HG02763 (cell line): ENCODE data around the gene GHRHR.

Source experiments
- ATAC-seq: cut with Tn5 transposase; IDR thresholded peaks from one replicate; pipeline ENCODE4 v1.9.1; 2021; ENCODE audit warnings: mild to moderate bottlenecking, moderate library complexity; ENCODE audit not compliant: unreplicated experiment

GHRHR gene

DNA sequence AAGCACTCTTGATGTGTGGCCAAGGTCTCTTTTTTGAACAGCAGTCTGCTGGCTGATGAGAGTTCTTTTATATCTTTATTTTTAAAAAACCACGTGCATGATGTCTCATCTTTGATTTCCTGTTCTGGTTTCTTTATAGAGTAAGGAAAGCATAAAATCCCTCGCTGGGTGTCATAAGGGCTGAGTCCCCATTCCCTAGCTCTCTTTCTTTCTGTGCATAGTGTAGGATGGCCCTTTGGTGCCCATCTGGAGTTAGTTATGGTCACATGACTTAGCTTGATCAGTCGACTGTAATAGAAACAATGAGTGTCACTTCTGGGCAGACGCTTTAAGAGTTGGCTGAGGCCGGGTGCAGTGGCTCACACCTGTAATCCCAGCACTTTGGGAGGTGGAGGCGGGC lies 38.5 kb downstream of the GHRHR start:
- no peak for ATAC-seq

DNA sequence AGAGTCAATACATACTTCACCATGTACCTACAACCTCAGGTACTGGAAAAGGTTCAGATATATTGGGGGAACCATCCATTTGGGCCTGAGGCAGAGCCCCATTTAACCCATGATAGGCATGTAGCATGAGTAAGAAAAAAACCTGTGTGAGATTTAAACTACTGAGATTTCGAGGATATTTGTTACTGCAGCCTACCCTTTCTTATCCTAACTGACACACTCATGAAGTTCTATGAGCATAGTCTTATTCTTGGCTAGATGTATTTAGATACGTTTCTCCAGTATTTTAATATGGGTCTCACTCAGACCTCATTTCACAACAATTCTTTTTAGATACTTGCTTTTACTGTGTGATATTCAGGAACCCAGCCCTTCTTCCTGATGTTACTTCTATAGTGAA lies 39.3 kb downstream of the GHRHR start:
- ATAC-seq, result no peak

DNA sequence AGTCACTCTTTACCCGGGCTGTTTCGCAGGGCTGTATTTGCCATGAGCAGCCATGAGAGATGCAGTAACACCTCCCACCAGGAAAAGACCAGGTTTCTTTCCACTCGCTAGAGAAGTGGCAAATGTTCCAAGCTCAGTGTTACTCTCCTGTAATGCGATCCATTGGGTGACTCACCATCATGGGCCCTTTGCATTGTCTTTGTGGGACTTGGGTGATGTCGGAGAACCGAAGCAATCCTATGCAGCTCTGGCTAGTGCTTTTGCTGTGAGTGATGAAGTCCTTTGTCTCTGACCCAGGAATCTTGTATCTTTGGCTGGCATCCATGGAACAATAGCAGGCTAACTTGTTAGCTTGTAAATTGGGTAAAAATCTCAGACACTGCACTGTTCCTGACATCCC lies 40.0 kb downstream of the GHRHR start:
- no peak for ATAC-seq

DNA sequence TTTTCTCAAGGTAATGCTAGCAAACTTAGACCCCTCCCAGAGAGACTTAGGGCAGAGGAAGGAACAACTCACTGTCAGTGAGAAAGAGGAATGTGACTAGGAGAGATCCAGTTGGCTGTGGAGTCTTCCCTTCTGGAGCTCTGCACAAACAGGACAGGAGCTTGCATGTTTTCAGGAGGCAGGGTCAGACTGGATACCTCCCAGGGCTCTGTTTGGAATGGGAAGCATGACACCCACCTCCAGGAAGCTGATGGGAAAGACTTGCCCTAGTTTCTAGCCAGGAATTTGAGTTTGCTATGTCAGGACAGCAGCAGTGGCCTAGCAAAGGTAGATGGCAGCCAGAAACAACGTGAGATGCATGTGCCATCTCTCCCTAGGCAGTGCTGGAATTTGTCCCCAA lies 40.6 kb downstream of the GHRHR start:
- ATAC-seq, result no peak

DNA sequence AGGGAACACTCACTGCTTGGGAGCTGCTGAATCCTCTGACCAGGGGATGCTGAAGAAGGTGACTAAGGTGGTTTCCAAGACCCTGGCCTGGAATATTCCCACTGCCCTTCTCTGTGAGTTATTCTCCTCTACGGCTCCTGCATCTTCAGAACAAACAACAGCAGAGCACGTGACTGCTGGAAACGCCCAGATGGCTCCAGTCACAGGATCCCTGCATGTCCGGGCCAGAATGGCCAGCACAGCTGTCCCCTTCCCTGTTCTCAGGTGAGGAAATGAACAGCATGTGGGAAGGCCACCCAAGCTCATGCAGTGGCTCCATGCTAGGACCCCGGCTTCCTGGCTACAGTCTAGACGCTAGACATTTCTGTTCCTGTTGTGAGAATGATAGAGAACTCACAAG lies 43.1 kb downstream of the GHRHR start:
- no peak for ATAC-seq

DNA sequence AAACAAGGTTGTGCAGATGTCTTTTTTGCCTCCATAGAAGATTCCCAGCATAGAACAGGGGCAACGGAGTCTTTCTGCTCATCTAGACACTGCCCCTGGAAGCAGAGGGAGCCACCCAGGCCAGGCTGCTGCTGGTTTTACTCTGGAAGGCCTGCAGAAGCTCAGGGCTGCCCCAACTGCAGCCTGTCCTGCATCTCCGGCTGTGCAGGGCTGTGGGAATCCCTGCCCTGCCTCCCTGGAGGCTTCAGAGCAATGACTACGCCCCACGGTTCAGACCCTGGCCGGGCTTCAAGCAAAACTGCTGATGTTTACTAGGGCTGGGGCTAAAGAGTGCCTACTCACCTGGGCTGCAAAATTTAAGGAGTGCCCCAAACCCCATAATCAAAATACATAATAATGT lies 43.9 kb downstream of the GHRHR start:
- no peak for ATAC-seq

DNA sequence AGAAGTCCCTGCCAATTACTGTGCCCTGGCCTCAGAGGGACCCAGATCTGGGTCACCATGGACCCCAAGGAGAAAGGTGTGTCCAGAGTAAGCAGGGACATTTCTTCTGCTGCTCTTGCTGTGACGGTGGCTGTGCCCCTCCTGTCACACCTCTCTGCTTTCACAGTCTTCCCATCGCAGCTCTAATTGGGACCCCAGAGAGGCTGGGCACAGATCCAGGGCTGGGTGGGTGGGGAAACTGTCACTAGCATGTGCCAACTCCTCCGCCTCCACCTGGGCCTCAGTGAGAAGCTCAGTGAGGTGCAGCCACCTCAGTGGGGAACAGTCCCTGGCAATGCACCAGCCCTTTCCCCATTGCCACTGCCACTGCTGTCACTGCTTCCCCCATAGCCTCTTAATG lies 51.1 kb downstream of the GHRHR start:
- no peak for ATAC-seq

DNA sequence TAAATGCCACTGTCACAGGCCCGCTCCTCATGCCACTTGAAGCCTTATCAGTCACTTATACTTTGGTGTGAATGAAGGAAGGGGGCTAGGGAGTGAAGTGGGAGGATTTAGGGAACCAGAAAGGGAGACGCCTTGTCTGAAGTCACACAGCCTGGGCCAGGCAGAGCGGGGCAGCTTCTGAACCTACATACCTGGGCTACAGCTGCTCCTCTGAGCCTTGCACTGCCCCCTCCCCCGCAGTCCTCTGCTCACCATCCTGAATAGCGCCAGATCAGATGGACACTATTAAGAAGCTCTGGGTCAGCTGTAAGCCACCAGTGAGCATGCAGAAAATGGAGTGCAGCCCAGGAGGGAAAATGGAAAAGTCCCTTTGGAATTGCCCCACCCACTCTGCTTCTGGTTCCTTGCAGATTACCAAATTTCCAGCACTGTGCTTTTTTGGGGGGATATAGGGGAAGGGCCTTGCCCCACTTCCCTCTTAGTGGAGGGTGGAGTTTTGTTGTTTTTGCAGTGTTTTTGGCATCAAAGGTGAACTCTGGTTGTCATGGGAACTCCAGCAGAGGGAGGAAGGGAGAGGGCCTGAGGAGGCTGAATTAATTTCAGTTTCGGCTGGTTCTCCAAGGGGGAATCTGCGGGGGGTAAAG lies 53.4 kb downstream of the GHRHR start:
- ATAC-seq, result no peak

DNA sequence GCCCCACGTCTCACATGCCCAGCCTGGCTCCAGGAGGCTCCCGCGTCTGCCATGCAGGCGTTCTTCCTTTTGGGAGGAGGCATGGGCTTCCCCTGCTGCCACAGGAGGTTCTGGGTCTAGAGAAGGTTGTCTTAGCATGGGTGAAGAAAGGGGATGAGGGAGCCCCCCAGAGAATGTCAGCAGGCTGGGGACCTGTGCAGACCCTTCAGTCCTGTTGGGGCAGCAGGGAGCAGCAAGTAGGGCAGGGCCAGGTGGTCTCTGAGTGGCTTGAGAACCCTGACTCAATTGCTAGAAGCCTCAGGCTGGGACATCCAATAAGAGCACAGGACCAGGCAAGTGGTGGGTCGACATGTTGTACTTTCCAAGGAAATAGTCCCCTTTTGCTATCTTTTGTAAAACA lies 54.0 kb downstream of the GHRHR start:
- no peak for ATAC-seq

DNA sequence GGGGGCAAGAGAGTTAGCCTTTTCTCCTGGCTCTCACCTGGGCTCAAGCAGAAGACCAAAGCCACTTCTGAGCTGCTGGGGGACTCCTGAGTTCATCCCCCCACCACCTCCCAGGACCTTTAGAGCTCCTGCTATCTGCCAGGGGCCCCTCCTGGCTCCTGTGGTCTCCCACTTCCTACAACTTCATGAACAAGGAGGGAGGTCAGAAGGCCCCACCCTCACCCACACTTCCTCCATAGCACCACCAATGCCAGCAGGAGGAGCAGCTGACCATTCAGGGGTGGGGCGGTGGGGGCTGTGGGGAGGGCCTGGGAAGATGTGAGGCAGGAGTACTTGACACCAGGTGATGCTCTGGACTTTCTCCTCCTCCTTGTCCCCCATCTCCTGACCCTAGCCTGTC lies 55.8 kb downstream of the GHRHR start:
- ATAC-seq, result no peak

DNA sequence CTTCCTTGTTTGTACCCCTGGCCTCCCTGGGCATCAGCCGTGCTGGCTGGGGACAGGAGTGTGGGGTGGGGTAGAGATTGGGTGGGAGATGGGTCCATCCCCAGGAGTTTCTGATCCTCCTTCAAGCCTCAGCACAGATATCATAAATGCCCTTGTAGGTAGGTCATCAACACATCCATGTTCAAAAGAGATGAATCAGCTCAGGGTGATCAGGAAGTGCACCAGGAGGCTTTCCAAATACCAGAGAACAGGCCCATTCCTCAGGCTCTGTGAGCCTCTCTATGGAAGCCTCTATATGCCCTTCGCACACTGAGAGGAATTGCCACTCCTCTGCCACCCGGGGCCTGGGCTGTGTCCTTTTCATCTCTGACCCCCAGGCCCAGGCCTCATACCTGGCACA lies 56.4 kb downstream of the GHRHR start:
- no peak for ATAC-seq

DNA sequence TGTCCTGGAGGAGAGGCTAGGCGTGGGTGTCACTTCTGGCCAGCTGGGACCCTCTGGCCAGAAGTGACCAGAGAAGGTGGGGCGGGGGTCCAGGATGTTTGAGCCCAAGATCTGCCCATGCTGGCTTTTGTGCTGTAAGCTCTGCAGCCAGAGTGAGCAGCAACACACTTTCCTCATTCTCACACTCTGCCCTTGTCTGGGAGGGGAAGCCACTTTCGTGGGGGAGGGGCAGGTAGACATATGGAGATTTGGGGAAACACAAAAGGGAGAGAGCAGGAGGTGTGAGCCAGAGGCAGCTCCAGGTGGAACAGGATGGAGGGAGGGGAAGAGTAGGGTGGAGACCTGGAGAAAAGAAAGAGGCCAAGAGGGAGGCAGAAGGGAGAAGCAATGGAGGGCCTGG lies 56.9 kb downstream of the GHRHR start:
- no peak for ATAC-seq

DNA sequence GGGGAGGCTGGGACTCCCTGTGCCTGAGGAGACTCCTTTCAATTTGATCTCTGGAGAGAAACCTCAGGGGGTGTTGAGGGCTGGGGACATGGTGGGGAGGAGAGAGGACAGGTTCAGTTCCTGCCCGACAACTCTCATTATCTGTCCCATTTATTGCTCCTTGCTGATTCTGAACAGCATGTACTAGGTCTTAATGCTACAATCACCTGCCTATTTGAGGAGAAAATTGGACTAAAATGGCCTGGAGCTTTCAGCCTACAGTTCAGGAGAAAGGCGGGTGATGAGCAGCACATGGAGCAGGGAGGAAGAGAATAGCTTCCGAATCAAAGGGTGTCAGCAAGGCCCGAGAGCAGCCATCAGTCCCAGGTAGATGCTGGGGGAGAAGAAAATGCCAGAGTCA lies 58.4 kb downstream of the GHRHR start:
- ATAC-seq, result no peak

DNA sequence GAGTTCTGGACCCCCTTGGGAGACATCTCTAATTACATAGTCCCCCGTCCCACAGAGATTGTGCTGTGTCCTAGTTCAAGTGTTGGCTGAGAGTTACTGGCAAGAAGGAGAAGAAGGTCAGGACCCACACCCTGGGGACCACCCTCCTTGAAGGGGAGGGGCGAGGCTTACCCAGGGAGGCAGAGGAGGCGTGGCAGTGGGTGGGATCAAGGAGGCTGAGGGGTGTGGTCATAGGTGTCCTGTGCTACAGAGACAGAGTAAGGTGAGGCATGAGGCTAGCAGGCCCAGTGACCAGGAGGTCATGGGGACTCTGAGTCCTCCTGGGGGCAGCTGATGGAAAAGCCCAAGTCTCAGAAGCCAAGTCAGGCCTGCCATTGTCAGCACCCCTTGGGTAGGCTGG lies 59.0 kb downstream of the GHRHR start:
- no peak for ATAC-seq

DNA sequence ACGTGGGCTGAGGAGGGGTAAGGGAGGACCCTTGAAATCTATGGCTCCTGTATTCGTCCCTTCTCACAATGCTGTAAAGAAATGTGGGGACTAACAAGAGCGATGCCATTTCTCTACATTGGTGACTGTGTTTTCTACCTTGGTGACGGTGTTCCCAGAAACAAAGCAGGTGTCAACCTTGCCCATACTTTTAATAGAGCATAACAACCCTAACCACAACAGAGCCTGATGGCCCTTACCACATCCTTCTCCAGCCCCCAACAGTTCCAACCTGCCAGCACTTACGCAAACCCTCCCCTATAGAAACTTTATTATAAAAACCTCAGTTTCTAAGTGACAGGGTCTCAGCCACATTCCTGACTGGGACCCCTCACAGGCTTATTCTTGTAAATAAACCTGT lies 60.1 kb downstream of the GHRHR start:
- ATAC-seq, result no peak

DNA sequence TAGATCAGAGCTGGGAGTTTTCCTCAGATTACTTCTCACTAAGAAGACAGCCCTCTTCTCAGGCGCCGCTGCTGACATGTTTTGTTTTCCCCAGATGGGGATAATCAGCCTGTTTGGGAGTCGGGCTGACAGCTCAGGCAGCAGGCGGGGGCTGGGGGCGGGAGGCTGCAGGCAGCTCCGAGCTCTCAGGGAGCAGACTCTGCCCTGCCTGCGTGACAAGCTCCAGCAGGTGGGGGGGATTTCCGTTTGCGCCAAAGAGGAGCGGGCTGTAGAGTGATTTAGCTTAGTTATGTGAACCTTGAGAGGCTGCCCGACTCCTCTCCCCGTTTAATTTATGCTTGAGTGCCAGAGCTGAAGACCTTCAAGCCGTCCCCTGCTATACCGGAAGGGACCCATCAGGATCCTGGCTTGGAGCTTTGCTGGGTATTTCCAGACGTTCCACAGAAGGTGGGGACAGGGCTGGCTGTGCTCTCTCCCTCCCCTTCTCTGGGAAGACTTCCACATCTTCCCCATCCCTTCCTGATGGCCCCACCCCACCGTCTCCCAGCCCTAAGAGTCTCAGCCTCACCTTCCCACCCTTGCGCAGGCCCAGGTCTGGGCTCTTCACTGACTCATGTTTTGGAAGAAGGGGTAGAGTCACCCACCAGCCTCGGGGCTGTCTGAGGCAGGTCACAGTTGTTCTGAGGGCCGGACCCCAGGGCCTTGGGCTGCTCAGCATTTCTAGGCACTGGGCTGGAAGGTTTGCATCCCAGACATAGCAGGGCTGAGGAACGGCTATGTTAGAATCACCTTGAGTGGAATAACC lies 63.6 kb downstream of the GHRHR start:
- ATAC-seq, result no peak

DNA sequence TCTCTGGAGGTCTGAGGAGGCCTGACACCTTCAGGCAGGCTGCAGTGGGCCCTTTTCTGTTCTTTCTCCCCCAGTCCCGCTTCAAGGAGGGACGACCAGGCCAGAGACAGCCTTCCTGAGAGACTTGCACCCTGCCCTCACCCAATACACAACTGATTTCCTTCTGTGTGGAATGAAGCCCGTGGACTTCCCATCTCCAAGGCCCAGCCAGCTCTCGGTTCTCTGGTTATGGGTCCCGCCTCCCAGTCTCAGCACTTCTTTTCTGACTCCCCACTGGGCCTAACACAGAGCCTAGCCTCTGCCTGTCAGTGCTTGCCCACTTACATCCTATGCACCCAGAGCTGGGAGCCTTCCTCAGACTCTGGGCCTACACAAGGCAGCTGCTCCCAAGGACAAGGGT lies 64.3 kb downstream of the GHRHR start:
- ATAC-seq, result no peak

DNA sequence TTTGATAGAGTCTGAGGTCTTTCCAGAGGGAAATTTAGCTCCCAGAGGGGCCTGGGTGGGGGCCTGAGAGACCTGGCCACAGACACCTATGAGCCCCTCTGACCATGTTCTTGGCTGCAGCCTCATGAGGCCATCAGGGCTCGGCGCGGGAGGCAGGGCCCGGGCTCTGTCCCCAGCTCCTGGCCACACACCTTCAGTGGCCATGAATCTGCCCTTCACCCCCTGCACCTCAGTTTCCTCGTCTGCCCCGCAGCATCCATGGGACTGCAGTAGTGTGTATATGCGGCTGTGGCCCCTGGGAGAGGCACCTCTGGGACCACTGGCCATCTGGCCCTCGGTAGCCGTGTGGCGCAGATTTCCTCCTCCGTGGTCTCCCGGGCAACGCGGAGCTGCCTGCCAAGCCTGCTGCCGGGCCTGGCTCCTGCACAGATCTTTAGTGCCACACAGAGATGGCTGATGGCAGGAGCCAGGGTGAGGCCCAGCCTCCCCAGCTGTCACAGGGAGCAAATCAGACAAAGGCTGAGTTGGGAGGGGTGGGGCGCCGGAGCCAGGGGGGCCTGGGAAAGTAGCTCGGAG lies 64.8 kb downstream of the GHRHR start:
- no peak for ATAC-seq
